ENCODE data around the gene NID1.

Gene NID1

GRCh38 chr1:236066828-236067386, 2.0 kb upstream of the NID1 start:
- no peak overlapping the region for H3K4me3 ChIP-seq (ENCODE audit: low read depth, low read length)
- TF ChIP-seq CTCF (IDR thresholded peaks at IDR 0.05; ENCODE audit: control insufficient read depth, extremely low read depth, insufficient read depth), result no peak
- DNase-seq (ENCODE audit: low read depth), result no peak

GRCh38 chr1:236066054-236066453, 1.2 kb upstream of the NID1 start:
- H3K4me3 ChIP-seq (ENCODE audit: low read depth, low read length), result no peak overlapping the region
- no peak for DNase-seq (ENCODE audit: low read depth)
- no peak for TF ChIP-seq CTCF (IDR thresholded peaks at IDR 0.05; ENCODE audit: control insufficient read depth, extremely low read depth, insufficient read depth)

GRCh38 chr1:236065509-236066005, 667 bp upstream of the NID1 start:
- H3K4me3 ChIP-seq (ENCODE audit: low read depth, low read length), result no peak overlapping the region
- no peak for TF ChIP-seq CTCF (IDR thresholded peaks at IDR 0.05; ENCODE audit: control insufficient read depth, extremely low read depth, insufficient read depth)
- DNase-seq (ENCODE audit: low read depth), result no peak

- no peak overlapping the region for H3K4me3 ChIP-seq (ENCODE audit: low read depth, low read length)
- no peak for TF ChIP-seq CTCF (IDR thresholded peaks at IDR 0.05; ENCODE audit: control insufficient read depth, extremely low read depth, insufficient read depth)
- no peak for DNase-seq (ENCODE audit: low read depth)
Measured at GRCh38 chr1:236063919-236064673, 794 bp downstream of the NID1 start.

GRCh38 chr1:236063551-236063918, 1.4 kb downstream of the NID1 start:
- no peak for TF ChIP-seq CTCF (IDR thresholded peaks at IDR 0.05; ENCODE audit: control insufficient read depth, extremely low read depth, insufficient read depth)
- H3K4me3 ChIP-seq (ENCODE audit: low read depth, low read length), result no peak overlapping the region
- DNase-seq (ENCODE audit: low read depth), result no peak

GRCh38 chr1:236060286-236060685, 4.6 kb downstream of the NID1 start:
- DNase-seq (ENCODE audit: low read depth), result no peak
- H3K4me3 ChIP-seq (ENCODE audit: low read depth, low read length), result no peak overlapping the region
- no peak for TF ChIP-seq CTCF (IDR thresholded peaks at IDR 0.05; ENCODE audit: control insufficient read depth, extremely low read depth, insufficient read depth)

All from LNCaP clone FGC (cell line).